Ectodermal cell (in vitro differentiated cells): ENCODE data around the gene SLC24A4.
A peak's percentile ranks its signal among the peaks of the same experiment; 100 is the strongest.

ENCODE experiments used
- H3K27ac ChIP-seq: 2 replicates; pipeline ENCODE4 v1.7.0; 2013; ENCODE audit warnings: mild to moderate bottlenecking, low read depth, low read length; ENCODE audit not compliant: insufficient read depth, poor library complexity, severe bottlenecking
- H3K27me3 ChIP-seq: 2 replicates; pipeline ENCODE4 v1.7.0; 2013; ENCODE audit warnings: mild to moderate bottlenecking, low read length; ENCODE audit not compliant: insufficient read depth, control insufficient read depth, poor library complexity, severe bottlenecking
- H3K36me3 ChIP-seq: one replicate; pipeline ENCODE4 v1.7.0; 2013; ENCODE audit warnings: low read length; ENCODE audit not compliant: control insufficient read depth, insufficient read depth
- H3K4me1 ChIP-seq: one replicate; pipeline ENCODE4 v1.7.0; 2013; ENCODE audit warnings: low read length; ENCODE audit not compliant: control insufficient read depth, insufficient read depth
- H3K4me3 ChIP-seq: 2 replicates; pipeline ENCODE4 v1.7.0; 2013; ENCODE audit warnings: low read depth, low read length, control low read depth; ENCODE audit not compliant: insufficient read depth
- H3K9me3 ChIP-seq: 2 replicates; pipeline ENCODE4 v1.7.0; 2013; ENCODE audit warnings: mild to moderate bottlenecking, low read length, moderate library complexity; ENCODE audit not compliant: control insufficient read depth
- WGBS, 2 experiments: methylation state at CpG; one replicate each; pipeline ENCODE4 v1.1.7; 2013; ENCODE audit warnings: missing lambda C conversion rate in 2 of 2; 5-methylcytosine and 5-hydroxymethylcytosine counted together

SLC24A4 gene

DNA sequence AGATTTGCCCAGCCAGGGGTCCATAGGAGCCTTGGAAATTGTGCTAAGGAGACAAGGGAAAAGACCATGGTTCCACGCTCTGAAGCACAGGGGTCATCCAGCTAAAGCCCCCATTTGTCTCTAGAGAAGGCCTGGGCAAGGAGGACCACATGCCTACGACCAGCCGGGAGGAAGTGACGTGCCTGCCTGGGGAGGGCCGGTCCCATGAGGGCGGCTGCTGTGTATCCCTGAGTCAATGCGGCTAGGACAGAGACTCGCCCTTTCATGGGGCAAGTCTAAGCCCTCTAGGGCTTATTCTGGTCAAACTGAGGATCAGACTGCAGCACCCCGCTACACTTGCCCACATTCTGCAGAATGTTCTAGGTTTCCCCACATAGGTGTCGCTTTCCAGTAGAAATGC is 170.1 kb downstream of the SLC24A4 start:
- Histone ChIP-seq H3K4me1 (no peaks in the 10 kb centered on the region), H3K9me3 (no peaks in the 10 kb centered on the region), H3K36me3 (no peaks in the 10 kb centered on the region), H3K4me3 (no peak overlapping the region), H3K27me3 (no peaks in the 10 kb centered on the region), H3K27ac (no peak overlapping the region)
- WGBS, 2 experiments: 92 to 94% methylated on average over 10 of the region's 10 CpGs

DNA sequence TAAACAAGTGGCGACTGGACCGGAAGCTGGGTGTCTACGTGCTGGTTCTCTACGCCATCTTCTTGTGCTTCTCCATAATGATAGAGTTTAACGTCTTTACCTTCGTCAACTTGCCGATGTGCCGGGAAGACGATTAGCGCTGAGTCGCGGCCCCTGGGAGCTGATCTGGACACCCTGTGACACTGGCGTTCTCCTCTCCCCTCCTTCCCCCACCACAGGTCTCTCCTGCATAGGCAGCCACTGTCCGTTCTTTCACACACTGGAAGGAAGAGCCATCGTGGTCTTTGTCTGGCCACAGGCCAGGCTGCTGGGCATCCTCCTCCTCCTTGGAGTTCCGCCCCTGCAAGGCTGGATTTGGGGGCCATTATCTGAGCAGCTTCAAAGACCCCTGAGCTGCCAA is 170.5 kb downstream of the SLC24A4 start:
- H3K4me3 ChIP-seq: no peak overlapping the region
- no peaks in the 10 kb centered on the region for H3K27me3 ChIP-seq
- H3K4me1 ChIP-seq: no peaks in the 10 kb centered on the region
- H3K36me3 ChIP-seq: no peaks in the 10 kb centered on the region
- H3K27ac ChIP-seq: no peak overlapping the region
- H3K9me3 ChIP-seq: no peaks in the 10 kb centered on the region
- 86 to 89% methylated on average over 16 of the region's 16 CpGs for WGBS, 2 experiments

DNA sequence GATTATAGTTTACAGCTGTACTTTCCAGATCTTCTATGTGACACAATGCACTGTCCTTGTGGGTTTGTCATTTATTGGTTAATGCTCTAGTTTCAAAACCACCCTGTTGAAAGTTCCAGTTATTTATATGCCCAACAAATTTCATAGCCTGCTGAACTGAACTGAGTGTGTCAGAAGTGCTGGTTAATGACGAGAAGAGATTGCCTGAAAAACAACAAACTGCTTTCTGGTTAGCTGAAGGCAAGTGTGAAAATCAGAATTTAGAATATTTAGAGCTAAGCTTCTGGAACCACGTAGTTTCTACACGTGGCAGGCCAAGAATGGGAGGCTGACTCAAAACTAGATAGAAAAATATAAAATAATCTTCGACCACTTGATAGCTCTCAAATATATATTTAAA is 171.5 kb downstream of the SLC24A4 start:
- Histone ChIP-seq H3K9me3 (no peaks in the 10 kb centered on the region), H3K4me3 (no peak overlapping the region), H3K27me3 (no peaks in the 10 kb centered on the region), H3K4me1 (no peaks in the 10 kb centered on the region), H3K36me3 (no peaks in the 10 kb centered on the region), H3K27ac (no peak overlapping the region)
- WGBS, 2 experiments: 91 to 95% methylated on average over 2 to 3 of the region's 4 CpGs

DNA sequence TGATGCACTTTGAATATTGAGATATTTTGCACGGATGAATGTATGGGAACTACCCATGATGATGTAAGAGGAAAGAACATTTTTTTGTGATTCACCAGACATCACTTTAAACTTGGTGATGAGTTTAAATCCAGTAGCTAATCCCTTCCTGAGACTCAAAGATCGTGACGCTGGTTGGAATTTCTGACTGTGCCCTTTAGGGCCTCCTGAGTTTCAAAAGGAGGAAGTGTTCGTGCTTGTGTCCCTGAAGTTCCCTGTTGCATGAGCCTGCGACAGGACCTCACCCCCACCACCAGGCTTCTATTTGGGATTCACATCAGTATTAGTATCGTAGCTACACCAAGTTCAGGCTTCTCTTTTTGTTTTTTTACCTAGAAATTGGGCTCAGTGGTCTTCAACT is 172.1 kb downstream of the SLC24A4 start:
- 74 to 76% methylated on average over 6 of the region's 6 CpGs for WGBS, 2 experiments

DNA sequence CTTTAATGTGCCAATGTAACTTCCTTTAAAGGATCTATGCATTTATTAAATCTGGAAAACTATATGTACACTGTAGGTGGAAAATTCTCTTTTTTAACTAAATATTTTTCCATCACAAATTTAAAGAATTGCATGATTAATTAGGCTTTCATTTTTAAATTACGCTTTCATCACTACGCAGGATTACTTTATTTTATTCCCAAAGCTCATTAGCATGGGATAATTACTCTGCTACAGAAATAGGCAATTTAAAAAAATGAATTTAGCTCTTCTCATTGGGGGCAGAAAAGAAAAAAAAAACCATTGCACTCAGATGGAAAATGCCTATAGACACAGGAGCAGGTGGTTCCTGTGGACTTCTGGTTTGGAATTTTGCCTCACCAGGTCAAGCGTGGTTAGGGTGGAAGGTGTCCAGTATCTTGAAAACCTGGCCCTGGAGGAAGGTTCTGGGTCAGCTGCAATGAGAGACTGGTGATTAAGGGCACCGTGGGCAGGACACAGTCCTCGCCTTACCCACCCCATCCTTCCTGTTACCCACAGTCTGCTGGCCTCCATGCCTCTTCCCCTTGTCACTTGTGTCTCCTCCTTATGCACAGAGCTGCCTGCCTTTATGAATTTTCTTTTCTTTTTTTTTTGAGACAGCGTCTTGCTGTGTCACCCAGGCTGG is 173.4 kb downstream of the SLC24A4 start:
- no peaks in the 10 kb centered on the region for H3K36me3 ChIP-seq
- no peaks in the 10 kb centered on the region for H3K9me3 ChIP-seq
- peaks cover 7% of the 10 kb centered on the region for H3K4me1 ChIP-seq
- H3K27me3 ChIP-seq: no peaks in the 10 kb centered on the region
- H3K4me3 ChIP-seq: no peak overlapping the region
- no peak overlapping the region for H3K27ac ChIP-seq
- WGBS, 2 experiments: 95 to 98% methylated on average over 6 of the region's 6 CpGs

More for the DNA sequence above, 172.1 kb downstream of the SLC24A4 start:
- no peaks in the 10 kb centered on the region for H3K27me3 ChIP-seq
- H3K27ac ChIP-seq: no peak overlapping the region
- H3K4me3 ChIP-seq: no peak overlapping the region
- no peaks in the 10 kb centered on the region for H3K4me1 ChIP-seq
- no peaks in the 10 kb centered on the region for H3K9me3 ChIP-seq
- no peaks in the 10 kb centered on the region for H3K36me3 ChIP-seq

DNA sequence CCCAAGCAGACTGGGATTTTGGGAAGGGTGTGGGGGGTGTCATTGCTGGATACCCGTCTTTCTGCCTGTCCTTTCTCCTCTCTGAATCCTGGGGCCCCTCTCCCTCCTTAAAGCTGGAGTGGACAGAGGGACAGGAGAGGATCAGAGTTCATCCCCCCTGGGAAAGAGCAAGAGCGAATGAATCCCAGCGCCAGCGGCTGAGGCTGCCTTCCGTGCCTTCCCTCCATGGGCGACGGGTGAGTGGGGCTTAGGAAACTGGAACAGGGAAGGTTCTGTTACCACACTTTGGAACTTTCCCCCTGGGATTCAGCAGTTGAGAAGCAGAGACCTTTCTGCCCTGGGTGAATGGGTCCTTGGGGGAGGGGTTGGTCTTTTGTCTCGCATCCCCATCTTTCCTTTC is 174.4 kb downstream of the SLC24A4 start:
- 81 to 85% methylated on average over 8 of the region's 8 CpGs for WGBS, 2 experiments
- Histone ChIP-seq H3K27me3 (no peaks in the 10 kb centered on the region), H3K27ac (no peak overlapping the region), H3K4me3 (no peak overlapping the region), H3K4me1 (peaks cover 7% of the 10 kb centered on the region), H3K36me3 (no peaks in the 10 kb centered on the region), H3K9me3 (no peaks in the 10 kb centered on the region)

DNA sequence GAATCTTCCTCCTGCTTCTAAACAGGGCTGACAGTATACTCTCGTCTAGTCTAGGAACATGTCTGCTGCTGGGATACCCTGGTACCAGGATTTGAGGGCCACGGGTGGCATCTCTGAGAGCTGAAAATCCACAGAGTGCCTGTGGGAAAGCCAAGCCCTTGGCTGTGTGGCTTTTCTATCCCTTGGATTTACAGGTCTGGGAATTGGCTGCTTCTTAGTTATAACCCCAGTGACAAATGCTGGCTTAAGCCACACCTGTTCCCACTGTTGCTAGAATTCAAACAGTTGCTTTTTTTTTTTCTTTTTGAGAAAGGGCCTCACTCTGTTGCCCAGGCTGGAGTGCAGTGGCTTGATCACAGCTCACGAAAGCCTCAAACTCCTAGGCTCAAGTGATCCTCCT is 176.3 kb downstream of the SLC24A4 start:
- H3K27ac ChIP-seq: no peak overlapping the region
- H3K9me3 ChIP-seq: no peaks in the 10 kb centered on the region
- WGBS, 2 experiments: 88 to 90% methylated on average over 3 of the region's 3 CpGs
- no peaks in the 10 kb centered on the region for H3K27me3 ChIP-seq
- no peaks in the 10 kb centered on the region for H3K36me3 ChIP-seq
- H3K4me3 ChIP-seq: no peak overlapping the region
- H3K4me1 ChIP-seq: peaks cover 7% of the 10 kb centered on the region

DNA sequence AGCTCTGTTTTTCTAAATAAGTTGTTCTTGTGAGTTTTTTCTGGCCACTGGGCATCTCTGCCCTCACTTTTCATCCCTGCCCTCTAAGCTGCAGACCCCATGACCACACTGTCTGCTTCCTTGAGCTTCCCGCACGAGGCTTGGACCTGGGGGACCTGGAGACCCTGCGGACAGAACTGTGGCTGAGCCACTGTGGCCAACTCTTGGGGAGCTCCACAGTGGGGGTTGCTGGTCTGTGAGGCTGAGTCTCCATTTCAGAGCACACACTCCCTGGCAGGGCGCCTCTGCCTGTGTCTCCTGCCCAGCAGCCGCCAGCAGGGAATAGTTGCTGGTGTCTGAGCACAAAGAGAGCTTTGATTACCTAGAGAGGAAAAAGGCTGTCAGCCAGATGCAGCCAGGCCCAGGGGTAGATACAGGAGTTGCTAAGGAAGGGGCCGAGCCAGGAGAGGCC is 177.6 kb downstream of the SLC24A4 start:
- Histone ChIP-seq H3K36me3 (no peaks in the 10 kb centered on the region), H3K9me3 (no peaks in the 10 kb centered on the region), H3K27me3 (no peaks in the 10 kb centered on the region), H3K4me3 (no peak overlapping the region), H3K4me1 (peaks cover 7% of the 10 kb centered on the region), H3K27ac (peak overlapping the region; percentile 32)
- WGBS, 2 experiments: 45 to 53% methylated on average over 6 of the region's 6 CpGs

DNA sequence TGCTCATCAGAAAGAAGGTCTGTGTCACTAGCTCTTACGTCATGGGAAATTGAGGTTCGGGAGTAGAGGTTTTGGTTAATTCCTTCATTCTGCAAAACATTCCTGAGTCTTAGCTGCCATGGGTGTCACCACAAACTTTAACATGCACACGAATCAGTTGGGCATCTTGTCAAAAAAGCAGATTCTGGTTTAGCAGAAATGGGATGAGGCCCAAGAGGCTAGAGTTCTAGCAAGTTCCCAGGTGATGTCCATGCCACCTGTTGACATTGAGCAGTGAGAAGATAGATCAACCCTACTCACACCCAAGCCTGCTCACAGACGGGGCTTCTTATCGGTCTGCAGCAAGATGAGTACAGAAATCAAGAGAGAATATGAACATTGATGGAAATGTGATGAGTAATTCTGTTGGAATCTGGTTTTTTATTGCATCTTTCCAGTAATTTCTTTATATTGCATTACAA is 179.0 kb downstream of the SLC24A4 start:
- no peaks in the 10 kb centered on the region for H3K36me3 ChIP-seq
- peaks cover 7% of the 10 kb centered on the region for H3K4me1 ChIP-seq
- H3K4me3 ChIP-seq: no peak overlapping the region
- WGBS, 2 experiments: 91 to 96% methylated on average over 5 of the region's 5 CpGs
- H3K27me3 ChIP-seq: no peaks in the 10 kb centered on the region
- no peaks in the 10 kb centered on the region for H3K9me3 ChIP-seq
- no peak overlapping the region for H3K27ac ChIP-seq

DNA sequence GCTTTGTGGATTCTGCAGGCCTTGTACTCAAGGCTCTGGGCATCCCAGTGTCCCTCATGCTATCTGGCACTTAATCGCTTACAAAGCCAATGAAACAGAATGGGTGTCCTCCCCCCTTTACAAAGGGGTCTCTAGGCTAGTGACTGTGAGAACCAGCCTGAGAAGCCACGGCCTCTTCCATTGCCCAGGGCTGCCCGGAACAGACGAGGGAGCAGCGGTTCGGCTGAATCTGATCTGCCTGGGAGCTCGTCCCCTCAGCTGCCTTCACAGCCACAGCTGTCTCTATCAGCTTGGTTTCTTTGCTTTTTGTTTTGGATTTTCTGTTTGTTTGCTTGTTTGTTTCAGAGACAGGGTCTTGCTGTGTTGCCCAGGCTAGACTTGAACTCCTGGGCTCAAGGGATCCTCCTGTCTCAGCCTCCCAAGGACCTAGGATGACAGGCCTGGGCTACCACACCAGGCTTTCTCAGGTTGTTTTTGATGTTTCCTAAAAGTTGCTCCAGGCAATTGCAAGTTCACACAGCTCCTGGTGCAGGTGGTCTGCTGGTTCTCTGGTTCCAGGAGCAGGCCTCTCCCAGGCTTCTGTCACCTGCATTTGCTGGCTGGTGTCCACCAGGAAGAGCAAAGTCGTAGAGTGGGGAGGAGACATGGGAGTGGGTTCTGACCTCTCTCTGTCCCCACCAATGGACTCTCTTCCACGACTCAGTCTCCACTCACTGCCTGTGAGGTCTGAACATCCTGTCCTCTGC is 179.7 kb downstream of the SLC24A4 start:
- Histone ChIP-seq H3K4me3 (no peak overlapping the region), H3K36me3 (no peaks in the 10 kb centered on the region), H3K27me3 (no peaks in the 10 kb centered on the region), H3K4me1 (peaks cover 7% of the 10 kb centered on the region), H3K27ac (no peak overlapping the region), H3K9me3 (no peaks in the 10 kb centered on the region)
- 91 to 94% methylated on average over 9 of the region's 9 CpGs for WGBS, 2 experiments
